Urinary bladder (tissue), 4 donors: ENCODE measurements around the gene DNM3. TPM values are rescaled to one million over a fixed set of nuclear protein-coding genes. Genes with fewer than 3 reads are reported as not detected.

Experiments
- DNase-seq: peaks from one replicate; pipeline ENCODE4 v3.0.0-alpha.2; 2015; ENCODE audit errors: extremely low spot score
- H3K27ac ChIP-seq: one replicate; pipeline ENCODE4 v1.5.1; 2013; ENCODE audit warnings: low read depth, mild to moderate bottlenecking, moderate library complexity
- H3K36me3 ChIP-seq: one replicate; pipeline ENCODE4 v1.6.1; 2013; ENCODE audit warnings: mild to moderate bottlenecking, moderate library complexity; ENCODE audit not compliant: insufficient read depth
- H3K4me1 ChIP-seq: one replicate; pipeline ENCODE4 v1.6.1; 2013; ENCODE audit warnings: mild to moderate bottlenecking, moderate library complexity; ENCODE audit not compliant: insufficient read depth
- H3K4me3 ChIP-seq: one replicate; pipeline ENCODE4 v1.5.1; 2013; ENCODE audit warnings: low read depth, low read length
- WGBS: extraction: QIAGEN DNeasy Blood & Tissue Kit; methylation state at CpG from one replicate; pipeline ENCODE4 v1.1.7; 2013; 5-methylcytosine and 5-hydroxymethylcytosine counted together
- polyA plus RNA-seq: library from polyadenylated mRNA; stranded (reverse); fragments of 200-250 nt; gene quantifications from one replicate; pipeline ENCODE4 v1.2.3, GENCODE V29; 2013
- total RNA-seq: library from RNA; depleted of rRNA; stranded (reverse); fragments of >200 nt; gene quantifications from one replicate; pipeline ENCODE4 v1.2.3, GENCODE V29; 2014
- donor health status: healthy with polysubstance abuse.
- donor health status: healthy.

DNM3 gene
- total and polyA plus RNA-seq, 2 donors: 3.2 to 11.7 TPM

GRCh38 chr1:172382406-172382805 is 541.1 kb downstream of the DNM3 start:
- Histone ChIP-seq H3K4me1 (no peaks in the 10 kb centered on the region), H3K36me3 (no peaks in the 10 kb centered on the region), H3K4me3 (no peak overlapping the region), H3K27ac (no peak overlapping the region)
- DNase-seq: no peak
- 64% methylated on average over 1 of the region's 1 CpG for WGBS

- no peak overlapping the region for H3K27ac ChIP-seq
- no peak for DNase-seq
- H3K4me3 ChIP-seq: no peak overlapping the region
- WGBS: 38% methylated on average over 4 of the region's 4 CpGs
- no peaks in the 10 kb centered on the region for H3K4me1 ChIP-seq
- H3K36me3 ChIP-seq: no peaks in the 10 kb centered on the region
Measured at GRCh38 chr1:172382990-172383389, 541.7 kb downstream of the DNM3 start.

- 18% methylated on average over 3 of the region's 3 CpGs for WGBS
- Histone ChIP-seq H3K4me1 (no peaks in the 10 kb centered on the region), H3K27ac (no peak overlapping the region), H3K4me3 (no peak overlapping the region), H3K36me3 (no peaks in the 10 kb centered on the region)
- no peak for DNase-seq
Measured at GRCh38 chr1:172383536-172383935, 542.2 kb downstream of the DNM3 start.

GRCh38 chr1:172384656-172385055 is 543.4 kb downstream of the DNM3 start:
- no peaks in the 10 kb centered on the region for H3K36me3 ChIP-seq
- 96% methylated on average over 1 of the region's 1 CpG for WGBS
- no peaks in the 10 kb centered on the region for H3K4me1 ChIP-seq
- no peak overlapping the region for H3K4me3 ChIP-seq
- H3K27ac ChIP-seq: no peak overlapping the region
- DNase-seq: no peak

- WGBS: 71% methylated on average over 2 of the region's 2 CpGs
- Histone ChIP-seq H3K36me3 (no peaks in the 10 kb centered on the region), H3K27ac (no peak overlapping the region), H3K4me3 (no peak overlapping the region), H3K4me1 (no peaks in the 10 kb centered on the region)
- no peak for DNase-seq
Measured at GRCh38 chr1:172386046-172386445, 544.7 kb downstream of the DNM3 start.

- H3K4me3 ChIP-seq: no peak overlapping the region
- no peak overlapping the region for H3K27ac ChIP-seq
- no peaks in the 10 kb centered on the region for H3K36me3 ChIP-seq
- no peak for DNase-seq
- no peaks in the 10 kb centered on the region for H3K4me1 ChIP-seq
- 96% methylated on average over 8 of the region's 8 CpGs for WGBS
Measured at GRCh38 chr1:172388490-172388889, 547.2 kb downstream of the DNM3 start.

- 56% methylated on average over 3 of the region's 3 CpGs for WGBS
- Histone ChIP-seq H3K4me1 (peaks cover 2% of the 10 kb centered on the region), H3K27ac (no peak overlapping the region), H3K4me3 (no peak overlapping the region), H3K36me3 (no peaks in the 10 kb centered on the region)
- DNase-seq: no peak
Measured at GRCh38 chr1:172390301-172390682, 549.0 kb downstream of the DNM3 start.

- peaks cover 2% of the 10 kb centered on the region for H3K4me1 ChIP-seq
- WGBS: 25% methylated on average over 9 of the region's 9 CpGs
Measured at GRCh38 chr1:172390683-172391551, 549.6 kb downstream of the DNM3 start.

GRCh38 chr1:172391976-172392375 is 550.7 kb downstream of the DNM3 start:
- Histone ChIP-seq H3K4me1 (peaks cover 2% of the 10 kb centered on the region), H3K4me3 (no peak overlapping the region), H3K36me3 (no peaks in the 10 kb centered on the region), H3K27ac (no peak overlapping the region)
- no peak for DNase-seq
- 94% methylated on average over 1 of the region's 1 CpG for WGBS

More at GRCh38 chr1:172390683-172391551, 549.6 kb downstream of the DNM3 start:
- no peak for DNase-seq
- Histone ChIP-seq H3K36me3 (no peaks in the 10 kb centered on the region), H3K4me3 (peak overlapping the region; percentile 25), H3K27ac (no peak overlapping the region)

GRCh38 chr1:172393354-172393753 is 552.1 kb downstream of the DNM3 start:
- no peaks in the 10 kb centered on the region for H3K36me3 ChIP-seq
- H3K27ac ChIP-seq: no peak overlapping the region
- peaks cover 2% of the 10 kb centered on the region for H3K4me1 ChIP-seq
- no peak overlapping the region for H3K4me3 ChIP-seq
- no peak for DNase-seq
- WGBS: 84% methylated on average over 5 of the region's 5 CpGs

GRCh38 chr1:172394141-172394751 is 552.9 kb downstream of the DNM3 start:
- Histone ChIP-seq H3K27ac (peak overlapping the region; percentile 74), H3K4me3 (no peak overlapping the region), H3K36me3 (no peaks in the 10 kb centered on the region), H3K4me1 (peaks cover 2% of the 10 kb centered on the region)
- 69% methylated on average over 4 of the region's 4 CpGs for WGBS
- no peak for DNase-seq

GRCh38 chr1:172394811-172395210 is 553.5 kb downstream of the DNM3 start:
- Histone ChIP-seq H3K27ac (no peak overlapping the region), H3K4me3 (no peak overlapping the region), H3K4me1 (peaks cover 2% of the 10 kb centered on the region), H3K36me3 (no peaks in the 10 kb centered on the region)
- DNase-seq: no peak
- WGBS: 82% methylated on average over 5 of the region's 5 CpGs

- 78% methylated on average over 3 of the region's 3 CpGs for WGBS
- H3K36me3 ChIP-seq: no peaks in the 10 kb centered on the region
- DNase-seq: no peak
- no peak overlapping the region for H3K4me3 ChIP-seq
- peaks cover 2% of the 10 kb centered on the region for H3K4me1 ChIP-seq
- H3K27ac ChIP-seq: no peak overlapping the region
Measured at GRCh38 chr1:172395576-172395975, 554.3 kb downstream of the DNM3 start.

- H3K4me1 ChIP-seq: peaks cover 2% of the 10 kb centered on the region
- no peak for DNase-seq
- 64% methylated on average over 3 of the region's 3 CpGs for WGBS
- no peak overlapping the region for H3K27ac ChIP-seq
- no peaks in the 10 kb centered on the region for H3K36me3 ChIP-seq
- no peak overlapping the region for H3K4me3 ChIP-seq
Measured at GRCh38 chr1:172397221-172397620, 555.9 kb downstream of the DNM3 start.
